D341Med (cell line): ENCODE results near the gene ZNF30.
"Not testable (repeated sequence)": the region's sequence is repeated elsewhere in the genome, so short reads cannot be mapped to it uniquely, and the experiment has no call there.

ENCODE experiments used
- DNase-seq: peaks from one replicate; pipeline ENCODE4 v3.0.0; 2012; ENCODE audit warnings: low spot score

ZNF30 gene

GRCh38 chr19:34985249-34986022 lies 58.7 kb downstream of the ZNF30 start:
- no peak for DNase-seq

GRCh38 chr19:34988119-34988518 lies 61.4 kb downstream of the ZNF30 start:
- no peak for DNase-seq

GRCh38 chr19:34989298-34989697 lies 62.6 kb downstream of the ZNF30 start:
- no peak for DNase-seq

- no peak for DNase-seq
Measured at GRCh38 chr19:34990578-34991192, 64.0 kb downstream of the ZNF30 start.

GRCh38 chr19:34991542-34992333 lies 65.0 kb downstream of the ZNF30 start:
- no peak for DNase-seq

- DNase-seq = not testable (repeated sequence)
Measured at GRCh38 chr19:34992582-34992981, 65.9 kb downstream of the ZNF30 start.

- no peak for DNase-seq
Measured at GRCh38 chr19:34994286-34994642, 67.6 kb downstream of the ZNF30 start.
